KOPT-K1 (cell line): ENCODE measurements around the gene CHGA.

Experiments
- H3K27ac ChIP-seq: fragments of 200-600 bp; sonication (generic); 2 replicates; pipeline ENCODE4 v1.5.1; 2016; ENCODE audit warnings: antibody characterized with exemption, mild to moderate bottlenecking, low read depth, low read length; ENCODE audit not compliant: poor library complexity, severe bottlenecking
- H3K36me3 ChIP-seq: fragments of 200-600 bp; sonication (generic); 2 replicates; pipeline ENCODE4 v1.5.1; 2017; ENCODE audit warnings: antibody characterized with exemption, mild to moderate bottlenecking, low read length, moderate library complexity; ENCODE audit not compliant: insufficient read depth
- H3K9me3 ChIP-seq: fragments of 200-600 bp; sonication (generic); 2 replicates; pipeline ENCODE4 v1.5.1; 2017; ENCODE audit warnings: antibody characterized with exemption, low read length, mild to moderate bottlenecking; ENCODE audit not compliant: insufficient read depth, poor library complexity, severe bottlenecking

Gene CHGA

GRCh38 chr14:92965281-92965680 is 42.3 kb downstream of the CHGA start:
- peaks cover 23% of the 10 kb centered on the region; the same call in 1 of the 2 replicates for H3K36me3 ChIP-seq
- H3K9me3 ChIP-seq: no peaks in the 10 kb centered on the region
- no peak overlapping the region for H3K27ac ChIP-seq

GRCh38 chr14:92967346-92967926 is 44.5 kb downstream of the CHGA start:
- H3K9me3 ChIP-seq: no peaks in the 10 kb centered on the region
- no peak overlapping the region for H3K27ac ChIP-seq
- peaks cover under 1% of the 10 kb centered on the region; the same call in 1 of the 2 replicates for H3K36me3 ChIP-seq

GRCh38 chr14:92968291-92969020 is 45.5 kb downstream of the CHGA start:
- Histone ChIP-seq H3K27ac (no peak overlapping the region), H3K9me3 (no peaks in the 10 kb centered on the region), H3K36me3 (no peaks in the 10 kb centered on the region)

- Histone ChIP-seq H3K36me3 (no peaks in the 10 kb centered on the region), H3K9me3 (no peaks in the 10 kb centered on the region), H3K27ac (no peak overlapping the region)
Observed at GRCh38 chr14:92969430-92969829, 46.5 kb downstream of the CHGA start.

GRCh38 chr14:92969871-92970270 is 46.9 kb downstream of the CHGA start:
- H3K9me3 ChIP-seq: no peaks in the 10 kb centered on the region
- no peak overlapping the region for H3K27ac ChIP-seq
- 0 out of 2 replicates have a peak, but pooled peaks cover 3% of the 10 kb centered on the region for H3K36me3 ChIP-seq

- H3K27ac ChIP-seq: no peak overlapping the region
- H3K36me3 ChIP-seq: 0 out of 2 replicates have a peak, but pooled peaks cover 7% of the 10 kb centered on the region
- peaks cover 1% of the 10 kb centered on the region for H3K9me3 ChIP-seq
Observed at GRCh38 chr14:92970271-92970670, 47.3 kb downstream of the CHGA start.

GRCh38 chr14:92971601-92972180 is 48.7 kb downstream of the CHGA start:
- H3K27ac ChIP-seq: no peak overlapping the region
- H3K36me3 ChIP-seq: peaks cover 19% of the 10 kb centered on the region; the same call in 1 of the 2 replicates
- peaks cover 15% of the 10 kb centered on the region for H3K9me3 ChIP-seq

- peaks cover 36% of the 10 kb centered on the region for H3K36me3 ChIP-seq
- H3K27ac ChIP-seq: no peak overlapping the region
- peaks cover 32% of the 10 kb centered on the region for H3K9me3 ChIP-seq
Observed at GRCh38 chr14:92973261-92973797, 50.4 kb downstream of the CHGA start.

GRCh38 chr14:92973798-92974372 is 50.9 kb downstream of the CHGA start:
- H3K27ac ChIP-seq: no peak overlapping the region
- peaks cover 37% of the 10 kb centered on the region for H3K9me3 ChIP-seq
- peaks cover 41% of the 10 kb centered on the region for H3K36me3 ChIP-seq

- Histone ChIP-seq H3K36me3 (peaks cover 43% of the 10 kb centered on the region), H3K9me3 (peaks cover 46% of the 10 kb centered on the region), H3K27ac (no peak overlapping the region)
Observed at GRCh38 chr14:92974541-92975345, 51.8 kb downstream of the CHGA start.

- Histone ChIP-seq H3K27ac (no peak overlapping the region), H3K36me3 (peaks cover 57% of the 10 kb centered on the region), H3K9me3 (peaks cover 55% of the 10 kb centered on the region)
Observed at GRCh38 chr14:92976268-92976667, 53.3 kb downstream of the CHGA start.

GRCh38 chr14:92978229-92979021 is 55.5 kb downstream of the CHGA start:
- Histone ChIP-seq H3K9me3 (peaks cover 66% of the 10 kb centered on the region), H3K36me3 (peaks cover 75% of the 10 kb centered on the region)

GRCh38 chr14:92980866-92981265 is 57.9 kb downstream of the CHGA start:
- H3K9me3 ChIP-seq: peaks cover 59% of the 10 kb centered on the region
- peaks cover 77% of the 10 kb centered on the region for H3K36me3 ChIP-seq
- no peak overlapping the region for H3K27ac ChIP-seq

More at GRCh38 chr14:92978229-92979021, 55.5 kb downstream of the CHGA start:
- no peak overlapping the region for H3K27ac ChIP-seq

- Histone ChIP-seq H3K27ac (no peak overlapping the region), H3K9me3 (peaks cover 51% of the 10 kb centered on the region), H3K36me3 (peaks cover 72% of the 10 kb centered on the region)
Observed at GRCh38 chr14:92981726-92982125, 58.8 kb downstream of the CHGA start.
